Measurements from ENCODE around the gene TMEM51.
A peak's percentile ranks its signal among the peaks of the same experiment; 100 is the strongest.
"Not testable (repeated sequence)": the region's sequence is repeated elsewhere in the genome, so short reads cannot be mapped to it uniquely, and the experiment has no call there.

Gene TMEM51

GRCh38 chr1:15128520-15129313 lies 24.8 kb upstream of the TMEM51 start:
- DNase-seq = peak; percentile 69

- DNase-seq = no peak
These were observed 23.6 kb upstream of the TMEM51 start for GRCh38 chr1:15129944-15130343.

GRCh38 chr1:15130607-15131006 lies 22.9 kb upstream of the TMEM51 start:
- DNase-seq = no peak

GRCh38 chr1:15132965-15133364 lies 20.6 kb upstream of the TMEM51 start:
- no peak for DNase-seq

- no peak for DNase-seq
These were observed 19.3 kb upstream of the TMEM51 start for GRCh38 chr1:15134285-15134684.

- DNase-seq = not testable (repeated sequence)
These were observed 17.9 kb upstream of the TMEM51 start for GRCh38 chr1:15135604-15136003.

- no peak for DNase-seq
These were observed 15.7 kb upstream of the TMEM51 start for GRCh38 chr1:15137809-15138208.

- DNase-seq = no peak
These were observed 13.7 kb upstream of the TMEM51 start for GRCh38 chr1:15139654-15140350.

GRCh38 chr1:15141935-15142539 lies 11.5 kb upstream of the TMEM51 start:
- peak; percentile 25 for DNase-seq

- DNase-seq = no peak
These were observed 8.2 kb upstream of the TMEM51 start for GRCh38 chr1:15145327-15145726.

GRCh38 chr1:15146142-15146680 lies 7.3 kb upstream of the TMEM51 start:
- DNase-seq = no peak

- no peak for DNase-seq
These were observed 6.6 kb upstream of the TMEM51 start for GRCh38 chr1:15146971-15147376.

- no peak for DNase-seq
These were observed 5.5 kb upstream of the TMEM51 start for GRCh38 chr1:15148004-15148403.

- DNase-seq = no peak
These were observed 5.1 kb upstream of the TMEM51 start for GRCh38 chr1:15148475-15148874.

GRCh38 chr1:15148941-15149340 lies 4.6 kb upstream of the TMEM51 start:
- no peak for DNase-seq

GRCh38 chr1:15150376-15150775 lies 3.2 kb upstream of the TMEM51 start:
- no peak for DNase-seq

GRCh38 chr1:15151377-15151806 lies 2.2 kb upstream of the TMEM51 start:
- DNase-seq = no peak

GRCh38 chr1:15151871-15152270 lies 1.7 kb upstream of the TMEM51 start:
- DNase-seq = no peak

GRCh38 chr1:15152318-15153183 lies 996 bp upstream of the TMEM51 start:
- peak; percentile 48 for DNase-seq

- peak; percentile 16 for DNase-seq
These were observed 414 bp downstream of the TMEM51 start for GRCh38 chr1:15153842-15154479.

GRCh38 chr1:15154480-15155036 lies 1.0 kb downstream of the TMEM51 start:
- no peak for DNase-seq

GRCh38 chr1:15155191-15155590 lies 1.6 kb downstream of the TMEM51 start:
- DNase-seq = no peak

Data from hematopoietic multipotent progenitor cell treated with erythropoietin and hydrocortisone succinate and interleukin-3 and kit ligand, for 8 days (in vitro differentiated cells).